Neural cell (in vitro differentiated cells): ENCODE measurements around the gene ANKRD33. TPM values are rescaled to one million over a fixed set of nuclear protein-coding genes. Genes with fewer than 3 reads are reported as not detected.

Experiments used
- H2AFZ ChIP-seq: fragments of 200-600, 300-800 bp; sonication (generic), shearing (Covaris generic); 2 replicates; pipeline ENCODE4 v1.6.0; 2014; ENCODE audit warnings: low read depth, mild to moderate bottlenecking, antibody characterized with exemption, low read length, moderate library complexity
- H3F3A ChIP-seq: fragments of 200-600 bp; shearing (Covaris generic); 2 replicates; pipeline ENCODE4 v1.6.1; 2016; ENCODE audit warnings: mild to moderate bottlenecking, moderate library complexity, mixed read lengths, antibody characterized with exemption, low read length; ENCODE audit not compliant: insufficient read depth, poor library complexity, severe bottlenecking
- H3K27ac ChIP-seq: fragments of 200-600, 300-800 bp; sonication (generic), shearing (Covaris generic); 2 replicates; pipeline ENCODE4 v1.5.1; 2014; ENCODE audit warnings: mild to moderate bottlenecking, low read length, moderate library complexity
- H3K27me3 ChIP-seq: fragments of 300-800, 200-600 bp; sonication (generic), shearing (Covaris generic); 2 replicates; pipeline ENCODE4 v1.6.0; 2014; ENCODE audit warnings: mild to moderate bottlenecking, low read depth, low read length, moderate library complexity; ENCODE audit not compliant: insufficient read depth
- H3K36me3 ChIP-seq: fragments of 300-800, 200-600 bp; sonication (generic), shearing (Covaris generic); 2 replicates; pipeline ENCODE4 v1.5.1; 2014; ENCODE audit warnings: mild to moderate bottlenecking, antibody characterized with exemption, low read length, moderate library complexity; ENCODE audit not compliant: insufficient read depth
- H3K4me2 ChIP-seq: fragments of 300-800, 200-600 bp; sonication (generic), shearing (Covaris generic); 2 replicates; pipeline ENCODE4 v1.6.0; 2014; ENCODE audit warnings: mild to moderate bottlenecking, low read length
- H3K4me3 ChIP-seq: fragments of 300-800, 200-600 bp; sonication (generic), shearing (Covaris generic); 2 replicates; pipeline ENCODE4 v1.5.1; 2014; ENCODE audit warnings: mild to moderate bottlenecking, low read length, moderate library complexity
- H3K79me2 ChIP-seq: fragments of 200-600 bp; shearing (Covaris generic); replicated peaks from 2 replicates; pipeline ENCODE4 v1.6.0; 2014; ENCODE audit warnings: mild to moderate bottlenecking, low read length, moderate library complexity; ENCODE audit not compliant: insufficient read depth
- H3K9ac ChIP-seq: fragments of 300-800, 200-600 bp; sonication (generic), shearing (Covaris generic); 2 replicates; pipeline ENCODE4 v1.6.1; 2016; ENCODE audit warnings: mild to moderate bottlenecking, low read length, mixed read lengths
- H3K9me2 ChIP-seq: fragments of 200-600 bp; shearing (Covaris generic); 2 replicates; pipeline ENCODE4 v1.6.1; 2016; ENCODE audit warnings: mild to moderate bottlenecking, low read length, mixed read lengths; ENCODE audit not compliant: insufficient read depth
- H3K9me3 ChIP-seq: fragments of 200-600, 300-800 bp; sonication (generic), shearing (Covaris generic); 2 replicates; pipeline ENCODE4 v1.6.1; 2016; ENCODE audit warnings: mild to moderate bottlenecking, mixed run types, low read length, moderate library complexity, mixed read lengths
- H4K20me1 ChIP-seq: fragments of 200-600 bp; shearing (Covaris generic); 2 replicates; pipeline ENCODE4 v1.6.1; 2016; ENCODE audit warnings: mild to moderate bottlenecking, mixed run types; ENCODE audit not compliant: insufficient read depth
- CTCF ChIP-seq: fragments of 450-650 bp; IDR thresholded peaks from 2 replicates; pipeline ENCODE4 v1.5.1; 2014; ENCODE audit warnings: antibody characterized with exemption, mild to moderate bottlenecking, moderate library complexity; ENCODE audit not compliant: poor library complexity, severe bottlenecking
- EP300 ChIP-seq: fragments of 450-650 bp; conservative IDR thresholded peaks from 2 replicates; pipeline ENCODE4 v1.6.1; 2014; ENCODE audit warnings: antibody characterized with exemption, mild to moderate bottlenecking, moderate library complexity; ENCODE audit not compliant: poor library complexity, severe bottlenecking
- EZH2 ChIP-seq: fragments of 200-600, 300-800 bp; shearing (Covaris generic), sonication (generic); IDR thresholded peaks from 2 replicates; pipeline ENCODE4 v1.6.1; 2014; ENCODE audit warnings: antibody characterized with exemption, low read length, borderline replicate concordance, mild to moderate bottlenecking; ENCODE audit not compliant: insufficient read depth, poor library complexity, severe bottlenecking
- MXI1 ChIP-seq: fragments of 450-650 bp; conservative IDR thresholded peaks from 2 replicates; pipeline ENCODE4 v1.6.1; 2014; ENCODE audit warnings: antibody characterized with exemption, mild to moderate bottlenecking; ENCODE audit not compliant: poor library complexity, severe bottlenecking
- POLR2AphosphoS5 ChIP-seq: IDR thresholded peaks from 2 replicates; pipeline ENCODE4 v1.6.1; 2012
- RAD21 ChIP-seq: fragments of 450-650 bp; conservative IDR thresholded peaks from 2 replicates; pipeline ENCODE4 v1.6.1; 2014; ENCODE audit warnings: antibody characterized with exemption, mild to moderate bottlenecking, moderate library complexity
- REST ChIP-seq: IDR thresholded peaks from 2 replicates; pipeline ENCODE4 v1.6.1; 2012; ENCODE audit warnings: borderline replicate concordance
- SMC3 ChIP-seq: fragments of 450-650 bp; conservative IDR thresholded peaks from 2 replicates; pipeline ENCODE4 v1.6.1; 2014; ENCODE audit warnings: antibody characterized with exemption, mild to moderate bottlenecking, moderate library complexity; ENCODE audit not compliant: poor library complexity
- TAF1 ChIP-seq: IDR thresholded peaks from 2 replicates; pipeline ENCODE4 v1.6.1; 2012; ENCODE audit warnings: low read depth
- polyA plus RNA-seq: library from polyadenylated mRNA; depleted of rRNA; stranded (reverse); fragments of >200 nt; gene quantifications from 2 replicates; pipeline ENCODE4 v1.2.3, GENCODE V29; 2014

Gene ANKRD33
- polyA plus RNA-seq, 1 donor from 2014 or later = not detected

GRCh38 chr12:51917746-51918453 lies 30.0 kb downstream of the ANKRD33 start:
- Histone ChIP-seq H3K9ac (no peak overlapping the region), H3K79me2 (no peaks in the 10 kb centered on the region), H3K36me3 (no peaks in the 10 kb centered on the region), H2AFZ (no peak overlapping the region), H3K4me3 (no peak overlapping the region), H3F3A (no peaks in the 10 kb centered on the region), H3K9me2 (no peaks in the 10 kb centered on the region), H4K20me1 (no peaks in the 10 kb centered on the region), H3K27me3 (no peaks in the 10 kb centered on the region), H3K27ac (no peak overlapping the region), H3K4me2 (no peak overlapping the region), H3K9me3 (no peaks in the 10 kb centered on the region)
- TF ChIP-seq RAD21 = no peak
- no peak for TF ChIP-seq EP300
- no peak for TF ChIP-seq CTCF

GRCh38 chr12:51920046-51920445 lies 32.1 kb downstream of the ANKRD33 start:
- Histone ChIP-seq H3K9ac (no peak overlapping the region), H3K4me3 (no peak overlapping the region), H3K9me2 (no peaks in the 10 kb centered on the region), H3K27ac (no peak overlapping the region), H3K9me3 (no peaks in the 10 kb centered on the region), H3K27me3 (no peaks in the 10 kb centered on the region), H3K36me3 (no peaks in the 10 kb centered on the region), H2AFZ (no peak overlapping the region), H3K4me2 (no peak overlapping the region), H3K79me2 (no peaks in the 10 kb centered on the region), H3F3A (no peaks in the 10 kb centered on the region), H4K20me1 (no peaks in the 10 kb centered on the region)
- no peak for TF ChIP-seq EZH2
- no peak for TF ChIP-seq MXI1
- TF ChIP-seq POLR2AphosphoS5 = no peak
- no peak for TF ChIP-seq RAD21

- Histone ChIP-seq H3K9ac (no peak overlapping the region), H3K36me3 (no peaks in the 10 kb centered on the region), H3K27ac (no peak overlapping the region), H2AFZ (no peak overlapping the region), H3K79me2 (no peaks in the 10 kb centered on the region), H3K27me3 (no peaks in the 10 kb centered on the region), H3F3A (no peaks in the 10 kb centered on the region), H3K9me2 (no peaks in the 10 kb centered on the region), H3K9me3 (no peaks in the 10 kb centered on the region), H4K20me1 (no peaks in the 10 kb centered on the region), H3K4me3 (no peak overlapping the region), H3K4me2 (no peak overlapping the region)
- TF ChIP-seq RAD21 (no peak), EP300 (no peak), REST (no peak), CTCF (no peak), TAF1 (no peak), POLR2AphosphoS5 (no peak), MXI1 (no peak), SMC3 (no peak), EZH2 (no peak)
Observed at GRCh38 chr12:51921017-51921725, 33.3 kb downstream of the ANKRD33 start.
